PFSK-1 (cell line): ENCODE results near the gene MAP4K2.

ENCODE experiments used
- POLR2AphosphoS5 ChIP-seq: IDR thresholded peaks from 2 replicates; pipeline ENCODE4 v1.6.1; 2012; ENCODE audit warnings: low read depth, mild to moderate bottlenecking, control low read depth, low read length, moderate library complexity
- REST ChIP-seq, 2 experiments: IDR thresholded peaks; 2 replicates each; pipeline versions ENCODE4 v1.6.1 to v1.8.0; 2011 to 2012; ENCODE audit warnings: low read depth in 2 of 2, low read length in 2 of 2, control low read depth in 1 of 2, inconsistent platforms in 1 of 2, mild to moderate bottlenecking in 1 of 2, moderate library complexity in 1 of 2; ENCODE audit not compliant: insufficient read depth in 1 of 2
- SIN3A ChIP-seq: IDR thresholded peaks from 2 replicates; pipeline ENCODE4 v1.6.1; 2012; ENCODE audit warnings: mild to moderate bottlenecking, low read length, moderate library complexity, borderline replicate concordance; ENCODE audit not compliant: insufficient read depth
- TAF1 ChIP-seq: IDR thresholded peaks from 2 replicates; pipeline ENCODE4 v1.6.1; 2012; ENCODE audit warnings: low read length, control low read depth, borderline replicate concordance; ENCODE audit not compliant: insufficient read depth

- TF ChIP-seq POLR2AphosphoS5 = no peak
- no peak for TF ChIP-seq REST (IDR thresholded peaks at IDR 0.05; ENCODE audit: insufficient read depth in 1 of 2, low read depth in 2 of 2, low read length in 2 of 2)
- no peak for TF ChIP-seq SIN3A
- no peak for TF ChIP-seq TAF1
Measured at GRCh38 chr11:64801158-64801464, 1.9 kb downstream of the MAP4K2 start.
